PFSK-1 (cell line): Measurements from ENCODE around the gene STK35.

ENCODE experiments used
- POLR2AphosphoS5 ChIP-seq: IDR thresholded peaks from 2 replicates; pipeline ENCODE4 v1.6.1; 2012; ENCODE audit warnings: low read depth, mild to moderate bottlenecking, control low read depth, low read length, moderate library complexity
- REST ChIP-seq, 2 experiments: IDR thresholded peaks; 2 replicates each; pipeline versions ENCODE4 v1.6.1 to v1.8.0; 2011 to 2012; ENCODE audit warnings: low read depth in 2 of 2, low read length in 2 of 2, control low read depth in 1 of 2, inconsistent platforms in 1 of 2, mild to moderate bottlenecking in 1 of 2, moderate library complexity in 1 of 2; ENCODE audit not compliant: insufficient read depth in 1 of 2
- SIN3A ChIP-seq: IDR thresholded peaks from 2 replicates; pipeline ENCODE4 v1.6.1; 2012; ENCODE audit warnings: mild to moderate bottlenecking, low read length, moderate library complexity, borderline replicate concordance; ENCODE audit not compliant: insufficient read depth
- TAF1 ChIP-seq: IDR thresholded peaks from 2 replicates; pipeline ENCODE4 v1.6.1; 2012; ENCODE audit warnings: low read length, control low read depth, borderline replicate concordance; ENCODE audit not compliant: insufficient read depth

DNA sequence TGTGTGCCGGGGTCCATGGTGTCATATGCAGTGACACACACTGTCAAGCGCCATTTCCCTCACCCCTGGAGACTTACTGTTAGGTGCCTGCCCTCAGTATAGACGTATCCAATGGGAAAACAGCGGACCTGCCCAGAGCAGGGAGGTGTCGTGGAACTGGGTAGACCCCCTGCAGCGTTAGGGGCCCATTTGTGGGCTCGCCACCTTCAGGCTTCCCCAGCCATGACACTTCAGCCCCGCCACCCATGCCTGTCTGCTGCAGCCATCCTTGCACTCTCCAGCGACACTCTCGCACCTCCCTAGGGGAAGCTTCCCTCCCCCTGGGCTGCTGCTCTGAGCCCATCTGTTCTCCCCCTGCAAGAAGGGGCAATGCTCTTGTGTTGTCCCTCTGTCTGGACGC, 43.2 kb downstream of the STK35 start:
- TF ChIP-seq TAF1: no peak
- no peak for TF ChIP-seq POLR2AphosphoS5
- no peak for TF ChIP-seq REST (IDR thresholded peaks at IDR 0.05; ENCODE audit: insufficient read depth in 1 of 2, low read depth in 2 of 2, low read length in 2 of 2)
- no peak for TF ChIP-seq SIN3A
